ENCODE results near the gene NUB1.

NUB1 gene

DNA sequence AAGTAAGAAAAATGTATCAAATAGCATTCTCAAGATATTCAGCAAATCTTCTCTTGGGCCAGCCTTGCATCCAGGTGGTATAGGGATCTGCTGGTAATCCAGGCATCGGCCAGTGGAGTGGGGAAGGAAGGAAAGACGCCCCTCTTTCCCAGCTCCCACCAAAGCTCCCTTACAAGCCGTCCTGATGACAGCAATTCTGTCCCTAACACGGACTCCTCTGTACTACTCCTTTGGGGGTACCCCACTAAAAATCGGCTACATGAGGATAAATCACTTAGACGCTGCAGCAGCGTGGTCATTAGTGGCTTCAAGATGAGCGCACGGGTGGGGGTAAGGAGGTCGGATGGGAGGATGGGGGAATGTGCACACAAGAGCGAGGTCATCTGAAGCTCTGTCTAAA lies 24.7 kb upstream of the NUB1 start:
- no peak for DNase-seq
- Histone ChIP-seq H3K4me3 (ENCODE audit: low read depth, low read length) (no peak overlapping the region), H3K9me3 (ENCODE audit: severe bottlenecking) (peaks cover 24% of the 10 kb centered on the region), H3K27me3 (ENCODE audit: insufficient read depth, low read depth, severe bottlenecking) (no peaks in the 10 kb centered on the region), H3K36me3 (no peaks in the 10 kb centered on the region), H3K27ac (no peak overlapping the region)
- TF ChIP-seq, protein P1, sequence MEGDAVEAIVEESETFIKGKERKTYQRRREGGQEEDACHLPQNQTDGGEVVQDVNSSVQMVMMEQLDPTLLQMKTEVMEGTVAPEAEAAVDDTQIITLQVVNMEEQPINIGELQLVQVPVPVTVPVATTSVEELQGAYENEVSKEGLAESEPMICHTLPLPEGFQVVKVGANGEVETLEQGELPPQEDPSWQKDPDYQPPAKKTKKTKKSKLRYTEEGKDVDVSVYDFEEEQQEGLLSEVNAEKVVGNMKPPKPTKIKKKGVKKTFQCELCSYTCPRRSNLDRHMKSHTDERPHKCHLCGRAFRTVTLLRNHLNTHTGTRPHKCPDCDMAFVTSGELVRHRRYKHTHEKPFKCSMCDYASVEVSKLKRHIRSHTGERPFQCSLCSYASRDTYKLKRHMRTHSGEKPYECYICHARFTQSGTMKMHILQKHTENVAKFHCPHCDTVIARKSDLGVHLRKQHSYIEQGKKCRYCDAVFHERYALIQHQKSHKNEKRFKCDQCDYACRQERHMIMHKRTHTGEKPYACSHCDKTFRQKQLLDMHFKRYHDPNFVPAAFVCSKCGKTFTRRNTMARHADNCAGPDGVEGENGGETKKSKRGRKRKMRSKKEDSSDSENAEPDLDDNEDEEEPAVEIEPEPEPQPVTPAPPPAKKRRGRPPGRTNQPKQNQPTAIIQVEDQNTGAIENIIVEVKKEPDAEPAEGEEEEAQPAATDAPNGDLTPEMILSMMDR (IDR thresholded peaks at IDR 0.05; ENCODE audit: low read depth, low read length) = no peak

DNA sequence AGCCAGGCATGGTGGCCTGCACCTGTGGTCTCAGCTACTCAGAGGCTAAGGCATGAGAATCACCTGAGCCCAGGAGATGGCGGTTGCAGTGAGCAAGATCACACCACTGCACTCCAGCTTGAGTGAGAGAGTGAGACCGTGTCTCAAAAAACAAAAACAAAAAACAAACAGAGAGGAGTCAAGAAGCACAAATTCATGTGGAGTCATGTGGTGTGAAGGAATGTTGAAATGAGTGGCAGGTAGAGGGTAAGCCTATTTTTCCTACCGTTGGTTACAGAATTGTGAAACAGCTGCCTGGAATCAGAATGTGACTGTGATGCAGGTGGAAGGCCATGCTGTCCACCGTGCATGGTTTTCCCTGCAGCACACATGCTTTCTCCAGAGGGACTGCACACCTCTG lies 23.7 kb upstream of the NUB1 start:
- TF ChIP-seq, protein P1 (IDR thresholded peaks at IDR 0.05; ENCODE audit: low read depth, low read length) = no peak
- Histone ChIP-seq H3K27me3 (ENCODE audit: insufficient read depth, low read depth, severe bottlenecking) (no peaks in the 10 kb centered on the region), H3K36me3 (no peaks in the 10 kb centered on the region), H3K4me3 (ENCODE audit: low read depth, low read length) (no peak overlapping the region), H3K9me3 (ENCODE audit: severe bottlenecking) (peaks cover 24% of the 10 kb centered on the region), H3K27ac (no peak overlapping the region)
- DNase-seq = no peak

DNA sequence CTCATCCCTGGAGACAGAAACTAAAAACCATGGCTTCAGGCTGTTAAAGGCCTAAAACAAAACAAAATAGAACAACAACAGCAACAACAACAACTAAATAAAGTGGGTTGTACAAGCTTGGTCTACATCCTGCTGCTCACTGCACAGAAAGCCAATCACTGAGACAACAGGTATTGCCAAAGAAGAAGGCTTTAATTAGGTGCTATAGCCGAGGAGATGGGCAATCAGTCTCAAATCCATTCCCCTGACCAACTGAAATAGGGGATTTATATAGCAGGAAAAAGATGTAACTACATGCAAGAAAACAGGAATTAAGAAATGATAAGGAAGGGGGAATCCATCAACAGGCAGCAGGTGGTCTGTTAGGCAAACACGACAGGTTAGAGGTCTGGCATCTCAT lies 22.4 kb upstream of the NUB1 start:
- Histone ChIP-seq H3K27ac (no peak overlapping the region), H3K36me3 (no peaks in the 10 kb centered on the region), H3K27me3 (ENCODE audit: insufficient read depth, low read depth, severe bottlenecking) (no peaks in the 10 kb centered on the region), H3K4me3 (ENCODE audit: low read depth, low read length) (no peak overlapping the region), H3K9me3 (ENCODE audit: severe bottlenecking) (peaks cover 24% of the 10 kb centered on the region)
- DNase-seq = no peak
- TF ChIP-seq, protein P1 (IDR thresholded peaks at IDR 0.05; ENCODE audit: low read depth, low read length) = no peak

DNA sequence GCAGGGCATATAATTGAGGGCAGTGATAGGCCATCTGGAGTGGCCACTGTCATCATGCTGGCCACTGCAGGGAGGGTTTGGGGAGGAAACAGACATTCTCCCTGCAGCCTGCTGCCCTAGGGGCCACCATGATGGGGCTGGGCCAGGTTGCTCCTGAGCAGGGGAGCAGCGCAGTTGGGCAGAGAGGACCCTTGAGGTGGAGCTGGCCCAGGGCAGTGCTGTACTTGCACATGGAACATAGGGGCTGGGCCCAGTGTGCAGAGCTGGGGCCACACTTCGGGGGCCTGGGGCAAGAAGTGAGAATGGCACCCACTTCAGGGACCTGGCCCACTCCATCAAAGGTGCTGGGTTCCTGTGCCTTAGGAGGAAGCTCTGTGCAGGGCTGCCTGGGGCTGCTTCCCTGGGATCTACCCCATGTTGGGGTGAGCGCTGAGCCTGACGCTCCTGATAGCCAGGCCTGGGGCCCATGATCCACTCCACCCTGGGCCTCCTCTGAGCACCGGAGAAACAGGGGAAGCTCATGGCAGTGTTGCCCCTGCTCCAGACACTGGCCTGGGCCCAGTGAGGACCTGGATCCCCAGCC lies 21.3 kb upstream of the NUB1 start:
- no peak for DNase-seq
- Histone ChIP-seq H3K9me3 (ENCODE audit: severe bottlenecking) (peaks cover 24% of the 10 kb centered on the region), H3K27me3 (ENCODE audit: insufficient read depth, low read depth, severe bottlenecking) (no peaks in the 10 kb centered on the region), H3K27ac (no peak overlapping the region), H3K4me3 (ENCODE audit: low read depth, low read length) (no peak overlapping the region), H3K36me3 (no peaks in the 10 kb centered on the region)
- TF ChIP-seq, protein P1 (IDR thresholded peaks at IDR 0.05; ENCODE audit: low read depth, low read length) = no peak

DNA sequence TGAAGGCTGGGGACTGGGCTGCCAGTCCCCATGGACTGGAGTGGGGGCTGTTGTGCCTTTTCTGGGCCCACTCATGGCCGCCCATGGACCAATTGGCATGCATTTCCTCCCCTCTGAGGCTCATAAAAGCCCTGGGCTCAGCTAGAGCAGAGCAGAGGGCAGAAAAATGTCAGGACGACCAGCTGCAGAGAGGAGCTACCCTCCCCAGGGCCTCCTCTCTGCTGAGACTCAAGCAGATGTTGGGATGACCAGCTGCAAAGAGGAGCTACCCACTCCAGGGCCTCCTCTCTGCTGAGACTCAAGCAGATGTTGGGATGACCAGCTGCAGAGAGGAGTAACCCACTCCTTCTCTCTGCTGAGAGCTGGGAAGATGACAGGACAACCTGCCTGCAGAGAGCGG lies 20.3 kb upstream of the NUB1 start:
- DNase-seq = no peak
- Histone ChIP-seq H3K36me3 (no peaks in the 10 kb centered on the region), H3K4me3 (ENCODE audit: low read depth, low read length) (no peak overlapping the region), H3K9me3 (ENCODE audit: severe bottlenecking) (peaks cover 24% of the 10 kb centered on the region), H3K27ac (no peak overlapping the region), H3K27me3 (ENCODE audit: insufficient read depth, low read depth, severe bottlenecking) (no peaks in the 10 kb centered on the region)
- TF ChIP-seq, protein P1 (IDR thresholded peaks at IDR 0.05; ENCODE audit: low read depth, low read length) = no peak

DNA sequence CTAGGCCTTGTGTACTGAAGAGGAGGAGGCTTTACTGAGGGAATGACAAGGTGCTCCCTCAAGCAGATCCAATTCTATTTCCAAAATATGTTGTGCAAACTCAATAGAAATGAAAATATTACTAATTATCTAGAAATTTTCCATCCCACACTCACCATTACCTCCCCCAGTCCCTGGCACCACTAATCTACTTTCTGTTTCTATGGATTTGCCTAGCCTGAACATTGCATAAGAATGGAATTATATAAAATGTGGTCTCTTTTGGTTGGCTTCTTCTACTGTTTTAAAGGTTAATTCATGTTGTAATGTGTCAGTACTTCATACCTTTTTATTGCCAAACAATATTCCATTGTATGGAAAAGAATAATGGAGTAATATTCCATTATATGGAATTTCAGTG lies 18.7 kb upstream of the NUB1 start:
- no peaks in the 10 kb centered on the region for H3K27me3 ChIP-seq (ENCODE audit: insufficient read depth, low read depth, severe bottlenecking)
- no peak for DNase-seq
- H3K27ac ChIP-seq = no peak overlapping the region
- no peaks in the 10 kb centered on the region for H3K36me3 ChIP-seq
- TF ChIP-seq, protein P1 (IDR thresholded peaks at IDR 0.05; ENCODE audit: low read depth, low read length) = no peak
- no peak overlapping the region for H3K4me3 ChIP-seq (ENCODE audit: low read depth, low read length)
- peaks cover 27% of the 10 kb centered on the region for H3K9me3 ChIP-seq (ENCODE audit: severe bottlenecking)
